Smooth muscle cell (in vitro differentiated cells): ENCODE results near the gene SELENOI. TPM values are rescaled to one million over a fixed set of nuclear protein-coding genes. Genes with fewer than 3 reads are reported as not detected.
"Not testable (repeated sequence)": the region's sequence is repeated elsewhere in the genome, so short reads cannot be mapped to it uniquely, and the experiment has no call there.

ENCODE experiments used
- DNase-seq: peaks from one replicate; lab custom pipeline; 2025; ENCODE audit not compliant: unreplicated experiment; lab: John Stamatoyannopoulos, UW
- H2AFZ ChIP-seq: fragments of 200-600 bp; sonication (generic); 2 replicates; pipeline ENCODE4 v1.6.0; 2016; ENCODE audit warnings: antibody characterized with exemption, low read depth, mild to moderate bottlenecking
- H3F3A ChIP-seq: fragments of 200-600 bp; sonication (generic); 2 replicates; pipeline ENCODE4 v1.6.0; 2017; ENCODE audit warnings: antibody characterized with exemption, low read depth
- H3K27ac ChIP-seq: fragments of 200-600 bp; sonication (generic); 2 replicates; pipeline ENCODE4 v1.5.1; 2016; ENCODE audit warnings: low read depth, mild to moderate bottlenecking
- H3K27me3 ChIP-seq: fragments of 200-600 bp; sonication (generic); 2 replicates; pipeline ENCODE4 v1.6.1; 2016; ENCODE audit warnings: low read depth, mild to moderate bottlenecking
- H3K36me3 ChIP-seq: fragments of 200-600 bp; sonication (generic); 2 replicates; pipeline ENCODE4 v1.5.1; 2016; ENCODE audit warnings: low read depth
- H3K4me1 ChIP-seq: fragments of 200-600 bp; sonication (generic); 2 replicates; pipeline ENCODE4 v1.5.1; 2016; ENCODE audit warnings: low read depth
- H3K4me2 ChIP-seq: fragments of 200-600 bp; sonication (generic); 2 replicates; pipeline ENCODE4 v1.6.0; 2016; ENCODE audit warnings: mild to moderate bottlenecking
- H3K4me3 ChIP-seq: fragments of 200-600 bp; sonication (generic); 2 replicates; pipeline ENCODE4 v1.5.1; 2016; ENCODE audit warnings: mild to moderate bottlenecking
- H3K79me2 ChIP-seq: fragments of 200-600 bp; sonication (generic); 2 replicates; pipeline ENCODE4 v1.6.0; 2016; ENCODE audit warnings: low read depth, mild to moderate bottlenecking
- H3K9ac ChIP-seq: fragments of 200-600 bp; sonication (generic); 2 replicates; pipeline ENCODE4 v1.6.0; 2016; ENCODE audit warnings: low read depth
- H3K9me3 ChIP-seq: fragments of 200-600 bp; sonication (generic); replicated peaks from 2 replicates; pipeline ENCODE4 v1.5.1; 2016; ENCODE audit warnings: low read depth
- H4K20me1 ChIP-seq: fragments of 200-600 bp; sonication (generic); 2 replicates; pipeline ENCODE4 v1.6.0; 2016; ENCODE audit warnings: low read depth
- WGBS: methylation state at CpG from one replicate; pipeline ENCODE4 v1.1.7; 2016; ENCODE audit warnings: low lambda C conversion rate; 5-methylcytosine and 5-hydroxymethylcytosine counted together
- polyA plus RNA-seq: library from polyadenylated mRNA; unstranded; fragments of >200 nt; fragmentation: Nextera tagmentation; extraction: Ambion mirVana; gene quantifications from 2 replicates; pipeline ENCODE4 v1.2.1, GENCODE V29; 2016
- total RNA-seq: library from RNA; depleted of rRNA; stranded (reverse); fragments of >200 nt; gene quantifications from 2 replicates; pipeline ENCODE4 v1.2.3, GENCODE V29; 2014
- TF ChIP-seq, protein P1 (sequence below): fragments of 200-600 bp; sonication (generic); IDR thresholded peaks from 2 replicates; pipeline ENCODE4 v1.5.1; 2017; ENCODE audit warnings: borderline replicate concordance, mild to moderate bottlenecking, antibody characterized with exemption; ENCODE audit not compliant: insufficient read depth, poor library complexity, severe bottlenecking

The SELENOI gene
- total and polyA plus RNA-seq, 2 experiments from 2014 or later, result 3.3 to 26.3 TPM

DNA sequence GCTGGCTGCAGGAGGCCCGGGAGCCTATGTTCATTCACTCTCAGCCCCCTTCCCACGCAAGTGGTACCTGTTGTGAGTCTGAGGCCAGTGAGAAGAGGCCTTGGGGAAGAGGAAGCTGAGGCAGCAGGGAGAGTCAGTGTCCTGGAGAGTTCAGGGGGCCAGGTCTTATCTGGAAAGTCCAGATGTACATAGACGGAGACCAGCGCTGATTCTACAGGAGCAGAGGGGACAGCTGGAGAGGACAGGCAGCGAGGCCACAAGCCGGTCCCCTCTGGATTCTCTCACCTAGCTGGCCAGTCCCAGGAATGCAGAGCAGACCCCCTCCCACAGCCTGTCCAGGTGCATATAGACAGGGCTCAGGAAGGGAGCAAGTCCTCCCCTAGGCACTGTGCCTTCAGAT, 29.1 kb upstream of the SELENOI start:
- Histone ChIP-seq H3K79me2 (no peaks in the 10 kb centered on the region), H3F3A (no peaks in the 10 kb centered on the region)
- 88% methylated on average over 6 of the region's 6 CpGs for WGBS

DNA sequence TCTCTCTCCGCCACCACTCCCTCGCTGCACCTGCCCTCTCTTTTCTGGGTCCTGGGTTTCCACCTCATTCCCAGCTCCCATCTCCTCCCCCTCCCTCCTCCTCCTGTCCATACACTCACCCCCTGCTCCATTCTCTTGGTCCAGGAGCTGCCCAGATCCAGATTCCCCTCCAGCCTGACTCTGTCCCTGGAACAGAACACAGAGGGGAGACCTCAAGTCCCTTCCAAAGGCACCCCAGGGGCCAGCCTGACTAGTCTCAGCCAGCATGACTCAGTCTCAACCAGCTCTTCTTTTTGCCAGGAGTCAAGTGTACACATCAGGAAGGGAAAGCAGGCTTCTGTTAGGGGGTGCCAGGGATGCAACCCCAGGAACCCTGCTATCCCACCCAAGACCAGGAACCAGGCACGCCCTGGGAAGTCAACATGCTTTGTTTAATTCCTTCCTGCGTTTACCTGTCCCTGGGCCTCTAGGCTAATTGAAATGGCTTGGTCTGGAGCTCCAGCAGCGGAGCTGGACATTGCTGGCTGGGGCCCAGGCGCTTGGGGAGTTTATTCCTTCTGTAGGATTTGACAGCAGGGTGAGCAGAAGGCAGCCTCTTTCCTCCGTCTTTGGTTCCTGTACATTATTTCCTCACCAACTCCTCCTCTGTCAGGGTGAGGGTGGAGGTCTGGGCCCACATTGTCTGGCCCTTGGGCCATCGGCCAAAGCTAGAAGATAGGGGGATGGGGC, 28.4 kb upstream of the SELENOI start:
- H3K9ac ChIP-seq, result no peak overlapping the region
- no peaks in the 10 kb centered on the region for H3F3A ChIP-seq
- no peak overlapping the region for H3K27ac ChIP-seq
- no peaks in the 10 kb centered on the region for H3K79me2 ChIP-seq
- H2AFZ ChIP-seq, result no peak overlapping the region
- DNase-seq, result no peak
- 82% methylated on average over 8 of the region's 8 CpGs for WGBS
- no peaks in the 10 kb centered on the region for H4K20me1 ChIP-seq
- TF ChIP-seq, protein P1, sequence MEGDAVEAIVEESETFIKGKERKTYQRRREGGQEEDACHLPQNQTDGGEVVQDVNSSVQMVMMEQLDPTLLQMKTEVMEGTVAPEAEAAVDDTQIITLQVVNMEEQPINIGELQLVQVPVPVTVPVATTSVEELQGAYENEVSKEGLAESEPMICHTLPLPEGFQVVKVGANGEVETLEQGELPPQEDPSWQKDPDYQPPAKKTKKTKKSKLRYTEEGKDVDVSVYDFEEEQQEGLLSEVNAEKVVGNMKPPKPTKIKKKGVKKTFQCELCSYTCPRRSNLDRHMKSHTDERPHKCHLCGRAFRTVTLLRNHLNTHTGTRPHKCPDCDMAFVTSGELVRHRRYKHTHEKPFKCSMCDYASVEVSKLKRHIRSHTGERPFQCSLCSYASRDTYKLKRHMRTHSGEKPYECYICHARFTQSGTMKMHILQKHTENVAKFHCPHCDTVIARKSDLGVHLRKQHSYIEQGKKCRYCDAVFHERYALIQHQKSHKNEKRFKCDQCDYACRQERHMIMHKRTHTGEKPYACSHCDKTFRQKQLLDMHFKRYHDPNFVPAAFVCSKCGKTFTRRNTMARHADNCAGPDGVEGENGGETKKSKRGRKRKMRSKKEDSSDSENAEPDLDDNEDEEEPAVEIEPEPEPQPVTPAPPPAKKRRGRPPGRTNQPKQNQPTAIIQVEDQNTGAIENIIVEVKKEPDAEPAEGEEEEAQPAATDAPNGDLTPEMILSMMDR, result no peak
- H3K9me3 ChIP-seq, result no peaks in the 10 kb centered on the region
- no peaks in the 10 kb centered on the region for H3K36me3 ChIP-seq
- H3K4me3 ChIP-seq, result no peak overlapping the region
- peaks cover 11% of the 10 kb centered on the region for H3K27me3 ChIP-seq
- H3K4me1 ChIP-seq, result no peaks in the 10 kb centered on the region
- no peak overlapping the region for H3K4me2 ChIP-seq

More for the DNA sequence above, 29.1 kb upstream of the SELENOI start:
- H4K20me1 ChIP-seq, result no peaks in the 10 kb centered on the region
- H2AFZ ChIP-seq, result no peak overlapping the region
- no peaks in the 10 kb centered on the region for H3K9me3 ChIP-seq
- H3K27ac ChIP-seq, result no peak overlapping the region
- H3K27me3 ChIP-seq, result peaks cover 11% of the 10 kb centered on the region
- no peak for DNase-seq
- H3K36me3 ChIP-seq, result no peaks in the 10 kb centered on the region
- H3K4me1 ChIP-seq, result no peaks in the 10 kb centered on the region
- no peak overlapping the region for H3K4me2 ChIP-seq
- TF ChIP-seq, protein P1, result no peak
- H3K9ac ChIP-seq, result no peak overlapping the region
- H3K4me3 ChIP-seq, result no peak overlapping the region

DNA sequence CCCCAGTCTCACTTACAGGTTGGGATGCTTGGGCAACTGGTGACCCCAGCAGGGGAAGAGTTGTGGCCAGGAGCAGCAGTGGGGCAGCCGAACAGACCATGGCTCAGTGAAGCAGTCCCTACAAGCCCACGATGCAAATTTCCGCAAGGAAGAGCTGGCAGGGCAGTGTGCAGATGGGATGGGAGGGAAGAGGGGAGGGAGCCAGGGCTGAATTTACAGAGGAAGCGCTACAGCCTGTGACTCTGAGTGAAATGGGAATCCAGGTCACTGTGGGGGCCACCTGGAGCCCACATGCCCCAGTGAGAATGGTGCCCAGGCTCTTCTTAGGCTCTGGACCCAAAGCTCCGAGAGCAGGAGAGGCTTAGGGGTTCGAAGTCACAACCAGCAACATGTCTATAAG, 27.0 kb upstream of the SELENOI start:
- H3F3A ChIP-seq, result no peaks in the 10 kb centered on the region
- H3K4me2 ChIP-seq, result no peak overlapping the region
- no peak for DNase-seq
- H3K9ac ChIP-seq, result no peak overlapping the region
- no peaks in the 10 kb centered on the region for H3K79me2 ChIP-seq
- no peak overlapping the region for H3K27ac ChIP-seq
- no peak overlapping the region for H3K4me3 ChIP-seq
- no peaks in the 10 kb centered on the region for H3K9me3 ChIP-seq
- H4K20me1 ChIP-seq, result no peaks in the 10 kb centered on the region
- H3K36me3 ChIP-seq, result no peaks in the 10 kb centered on the region
- peaks cover 11% of the 10 kb centered on the region for H3K27me3 ChIP-seq
- H3K4me1 ChIP-seq, result no peaks in the 10 kb centered on the region
- TF ChIP-seq, protein P1, result no peak
- H2AFZ ChIP-seq, result no peak overlapping the region
- WGBS, result 56% methylated on average over 6 of the region's 6 CpGs

DNA sequence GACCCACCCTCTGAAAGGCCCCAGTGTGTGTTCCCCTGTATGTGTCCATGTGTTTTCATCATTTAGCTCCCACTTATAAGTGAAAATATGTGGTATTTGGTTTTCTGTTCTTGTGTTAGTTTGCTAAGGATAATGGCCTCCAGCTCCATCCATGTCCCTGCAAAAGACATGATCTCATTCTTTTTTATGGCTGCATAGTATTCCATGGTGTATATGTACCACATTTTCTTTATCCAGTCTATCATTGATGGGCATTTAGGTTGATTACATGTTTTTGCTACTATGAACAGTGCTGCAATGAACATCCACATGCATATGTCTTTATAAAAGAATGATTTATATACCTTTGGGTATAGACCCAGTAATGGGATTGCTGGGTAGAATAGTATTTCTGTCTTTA, 21.5 kb upstream of the SELENOI start:
- H3K4me1 ChIP-seq, DNase-seq, H3K27me3 ChIP-seq, H3K79me2 ChIP-seq, H3F3A ChIP-seq, H3K9me3 ChIP-seq, H3K27ac ChIP-seq, H3K36me3 ChIP-seq, H3K4me2 ChIP-seq, H3K9ac ChIP-seq, H4K20me1 ChIP-seq, H2AFZ ChIP-seq, H3K4me3 ChIP-seq: not testable (repeated sequence)
